Subcutaneous abdominal adipose tissue (tissue), 5 donors: ENCODE measurements around the gene WDR55.
A peak's percentile ranks its signal among the peaks of the same experiment; 100 is the strongest.
"Not testable (repeated sequence)": the region's sequence is repeated elsewhere in the genome, so short reads cannot be mapped to it uniquely, and the experiment has no call there.

Source experiments
- H3K27ac ChIP-seq: one replicate; pipeline ENCODE4 v1.7.0; 2013; ENCODE audit warnings: low read depth, mild to moderate bottlenecking, inconsistent platforms, low read length, moderate library complexity
- H3K27me3 ChIP-seq, 5 donors: one replicate each; pipeline ENCODE4 v1.7.0; 2013; ENCODE audit warnings: low read length in 5 of 5, inconsistent platforms in 1 of 5; ENCODE audit not compliant: control insufficient read depth in 5 of 5, insufficient read depth in 4 of 5
- H3K36me3 ChIP-seq, 5 donors: one replicate each; pipeline ENCODE4 v1.7.0; 2013; ENCODE audit warnings: low read length in 5 of 5; ENCODE audit not compliant: control insufficient read depth in 5 of 5, insufficient read depth in 5 of 5
- H3K4me1 ChIP-seq, 5 donors: one replicate each; pipeline ENCODE4 v1.7.0; 2013; ENCODE audit warnings: low read length in 5 of 5, mild to moderate bottlenecking in 3 of 5, moderate library complexity in 1 of 5; ENCODE audit not compliant: control insufficient read depth in 5 of 5, insufficient read depth in 5 of 5
- H3K4me3 ChIP-seq, 5 donors: one replicate each; pipeline ENCODE4 v1.7.0; 2013; ENCODE audit warnings: low read length in 5 of 5, low read depth in 1 of 5
- H3K9ac ChIP-seq, 5 donors: one replicate each; pipeline ENCODE4 v1.7.0; 2013; ENCODE audit warnings: low read length in 5 of 5, mild to moderate bottlenecking in 4 of 5, moderate library complexity in 3 of 5
- H3K9me3 ChIP-seq, 5 donors: one replicate each; pipeline ENCODE4 v1.7.0; 2013; ENCODE audit warnings: low read length in 5 of 5; ENCODE audit not compliant: control insufficient read depth in 5 of 5
- donor health status: healthy.
- donor health status: healthy.
- donor health status: healthy.
- donor health status: healthy.
- donor health status: healthy.

The WDR55 gene

DNA sequence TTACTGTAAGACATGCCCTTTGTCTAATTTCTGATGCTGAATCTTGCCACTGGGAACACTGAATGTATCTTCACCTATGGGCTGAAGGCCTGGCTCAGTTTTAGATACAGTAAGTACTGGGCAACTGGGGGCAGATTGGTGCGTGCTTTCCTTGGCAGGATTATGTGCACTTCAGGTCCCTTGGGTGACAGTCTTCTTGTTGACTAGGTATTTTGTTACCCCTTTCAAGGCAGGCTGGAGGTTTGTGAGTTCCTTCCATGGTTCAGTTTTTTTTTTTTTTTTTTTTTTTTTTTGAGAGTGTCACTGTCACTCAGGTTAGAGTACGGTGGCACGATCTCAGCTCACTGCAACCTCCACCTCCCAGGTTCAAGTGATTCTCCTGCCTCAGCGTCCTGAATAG, 43.1 kb downstream of the WDR55 start:
- Histone ChIP-seq H3K27me3 (no peaks in the 10 kb centered on the region), H3K9ac (no peak overlapping the region), H3K4me3 (no peak overlapping the region), H3K36me3 (peaks cover 21 to 46% (median 40%) of the 10 kb centered on the region in 5 donors), H3K4me1 (peaks cover 0 to 18% (median 5%) of the 10 kb centered on the region in 5 donors), H3K9me3 (no peaks in the 10 kb centered on the region), H3K27ac (no peak overlapping the region)

GRCh38 chr5:140708787-140709186, 44.1 kb downstream of the WDR55 start:
- Histone ChIP-seq H3K4me1 (peaks cover 0 to 18% (median 5%) of the 10 kb centered on the region in 5 donors), H3K36me3 (peaks cover 18 to 36% (median 31%) of the 10 kb centered on the region in 5 donors)
- H3K9ac ChIP-seq, H3K9me3 ChIP-seq, H3K27ac ChIP-seq, H3K27me3 ChIP-seq, H3K4me3 ChIP-seq: not testable (repeated sequence)

DNA sequence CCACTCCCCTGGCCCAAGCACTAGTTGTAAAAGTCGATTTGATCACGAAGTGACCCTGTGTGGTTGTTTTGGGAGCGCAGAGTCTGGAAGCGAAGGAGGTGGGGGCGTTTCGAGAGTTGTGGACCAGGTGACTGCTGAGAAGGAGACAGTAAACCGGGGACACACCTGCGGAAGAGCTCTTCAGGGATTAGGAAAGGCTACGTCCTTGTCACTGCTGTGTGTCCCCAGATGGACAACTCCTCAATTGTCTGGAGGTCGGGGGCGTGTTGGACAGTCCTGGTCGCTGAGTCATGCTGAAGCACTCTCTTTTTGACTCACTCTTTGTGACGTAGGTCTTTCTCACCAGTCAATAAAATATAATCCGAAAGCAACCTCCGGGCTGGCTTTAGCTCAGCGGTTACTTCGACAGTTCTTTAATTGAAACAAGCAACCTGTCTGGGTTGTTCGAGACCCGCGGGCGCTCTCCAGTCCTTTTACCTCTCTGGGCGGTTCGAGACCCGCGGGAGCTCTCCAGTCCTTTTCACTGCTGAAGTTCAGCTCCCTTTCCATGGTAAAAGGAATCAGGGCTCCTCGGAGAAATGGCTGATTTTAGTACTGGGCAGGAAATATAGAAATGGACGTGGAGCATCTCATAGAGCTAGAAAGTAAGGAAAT, 46.3 kb downstream of the WDR55 start:
- H3K36me3 ChIP-seq, result peaks cover 3 to 14% (median 9%) of the 10 kb centered on the region in 5 donors
- peak overlapping the region; percentile 67 to 93 (median 81) for H3K4me3 ChIP-seq
- H3K9me3 ChIP-seq, result no peaks in the 10 kb centered on the region
- no peaks in the 10 kb centered on the region for H3K27me3 ChIP-seq
- H3K4me1 ChIP-seq, result peaks cover 0 to 18% (median 5%) of the 10 kb centered on the region in 5 donors
- peak overlapping the region; percentile 50 to 86 (median 67) for H3K9ac ChIP-seq
- peak overlapping the region; percentile 80 for H3K27ac ChIP-seq

DNA sequence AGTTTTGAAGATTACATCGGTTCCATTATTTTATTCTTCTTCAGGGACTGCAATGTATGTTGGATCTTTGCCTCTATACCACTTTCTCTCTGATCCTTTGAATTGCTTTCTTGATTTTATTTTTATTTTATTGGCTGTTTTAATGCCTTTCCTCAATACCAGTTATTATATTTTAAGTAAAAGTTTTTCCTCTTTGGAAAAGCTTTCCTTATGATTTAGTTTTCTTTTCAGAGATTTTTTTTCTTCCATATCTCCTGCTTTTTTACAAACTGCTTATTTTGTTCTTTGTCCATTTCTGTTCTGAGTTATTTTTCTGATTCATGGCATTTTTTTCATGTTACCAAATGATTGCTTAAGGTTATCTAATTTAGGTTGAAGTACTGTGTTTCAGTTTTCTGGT, 47.1 kb downstream of the WDR55 start:
- H3K27me3 ChIP-seq, result no peaks in the 10 kb centered on the region
- H3K9me3 ChIP-seq, result no peaks in the 10 kb centered on the region
- no peak overlapping the region for H3K9ac ChIP-seq
- peaks cover 0 to 11% (median 5%) of the 10 kb centered on the region in 5 donors for H3K4me1 ChIP-seq
- H3K4me3 ChIP-seq, result peak overlapping the region in 2 of 5 donors; percentile 67 to 76
- peaks cover 0 to 9% (median 3%) of the 10 kb centered on the region in 5 donors for H3K36me3 ChIP-seq
- H3K27ac ChIP-seq, result no peak overlapping the region

DNA sequence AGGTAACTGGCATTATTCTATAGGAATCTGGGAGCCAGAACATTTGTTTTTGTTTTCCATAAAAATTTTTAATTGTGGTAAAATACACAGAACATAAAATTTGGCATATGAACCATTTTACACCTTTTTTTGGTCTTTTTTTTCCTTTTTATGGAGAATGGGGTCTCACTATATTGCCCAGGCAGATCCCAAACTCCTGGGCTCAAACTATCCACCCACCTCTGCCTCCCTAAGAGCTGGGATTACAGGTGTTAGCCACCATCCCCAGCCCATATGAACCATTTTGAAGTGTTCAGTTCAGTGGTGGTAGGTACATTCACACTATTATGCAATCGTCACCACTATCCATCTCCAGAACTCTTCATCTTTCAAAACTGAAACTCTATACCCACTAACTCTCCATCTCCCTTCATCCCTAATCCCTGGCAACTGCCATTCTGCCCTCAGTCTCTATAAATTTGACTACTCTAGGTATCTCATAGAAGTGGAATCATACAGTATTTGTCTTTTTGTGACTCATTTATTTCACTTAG, 48.9 kb downstream of the WDR55 start:
- no peaks in the 10 kb centered on the region for H3K27me3 ChIP-seq
- H3K9ac ChIP-seq, result no peak overlapping the region
- peaks cover 0 to 6% (median 5%) of the 10 kb centered on the region in 5 donors for H3K4me1 ChIP-seq
- no peaks in the 10 kb centered on the region for H3K36me3 ChIP-seq
- H3K27ac ChIP-seq, result no peak overlapping the region
- no peak overlapping the region for H3K4me3 ChIP-seq
- no peaks in the 10 kb centered on the region for H3K9me3 ChIP-seq

GRCh38 chr5:140716238-140716637, 51.5 kb downstream of the WDR55 start:
- not testable (repeated sequence) for H3K9ac ChIP-seq, H3K27me3 ChIP-seq, H3K36me3 ChIP-seq, H3K9me3 ChIP-seq, H3K27ac ChIP-seq, H3K4me3 ChIP-seq, H3K4me1 ChIP-seq

GRCh38 chr5:140718266-140718592, 53.5 kb downstream of the WDR55 start:
- no peaks in the 10 kb centered on the region for H3K4me1 ChIP-seq
- H3K9ac ChIP-seq, result peak overlapping the region in 1 of 5 donors; percentile 28
- no peaks in the 10 kb centered on the region for H3K27me3 ChIP-seq
- H3K27ac ChIP-seq, result no peak overlapping the region
- no peak overlapping the region for H3K4me3 ChIP-seq
- no peaks in the 10 kb centered on the region for H3K9me3 ChIP-seq
- no peaks in the 10 kb centered on the region for H3K36me3 ChIP-seq

DNA sequence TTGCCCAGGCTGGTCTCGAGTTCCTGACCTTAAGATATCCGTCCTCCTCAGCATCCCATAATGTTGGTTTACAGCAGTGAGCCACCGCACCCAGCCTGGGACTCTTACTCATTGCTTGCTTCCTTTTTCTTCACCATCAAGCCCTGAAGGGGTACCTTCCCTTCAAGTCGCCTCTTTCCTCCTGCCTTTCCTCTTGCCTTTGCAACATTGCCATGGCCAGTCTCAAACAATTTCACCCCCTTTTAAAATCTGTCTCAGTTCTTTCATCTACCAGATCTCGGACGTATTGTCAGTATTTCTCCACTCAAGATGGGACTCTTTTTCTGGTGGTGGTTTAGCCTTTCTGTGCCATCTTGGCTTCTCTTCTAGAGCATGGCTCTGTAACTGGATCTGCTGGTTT, 56.0 kb downstream of the WDR55 start:
- H3K4me1 ChIP-seq, H3K4me3 ChIP-seq, H3K9me3 ChIP-seq, H3K9ac ChIP-seq, H3K27ac ChIP-seq, H3K27me3 ChIP-seq, H3K36me3 ChIP-seq: not testable (repeated sequence)

GRCh38 chr5:140721395-140721794, 56.7 kb downstream of the WDR55 start:
- H3K27ac ChIP-seq, H3K27me3 ChIP-seq, H3K9me3 ChIP-seq, H3K4me1 ChIP-seq, H3K9ac ChIP-seq, H3K36me3 ChIP-seq, H3K4me3 ChIP-seq: not testable (repeated sequence)
